Gastrocnemius medialis (tissue), 4 donors: ENCODE measurements around the gene VAMP8. TPM values are rescaled to one million over a fixed set of nuclear protein-coding genes. Genes with fewer than 3 reads are reported as not detected.
"Not testable (repeated sequence)": the region's sequence is repeated elsewhere in the genome, so short reads cannot be mapped to it uniquely, and the experiment has no call there.

Experiments used
- ATAC-seq, 2 donors: fragments of 150-250 bp; one replicate each; pipeline ENCODE4 v1.9.1; 2016
- DNase-seq, 2 donors: peaks; one replicate each; pipeline ENCODE4 v3.0.0-alpha.2; 2019
- H3K27ac ChIP-seq, 4 donors: fragments of 200-600 bp; sonication (generic); 1 replicate in 1 of 4; 2 replicates in 3 of 4; pipeline ENCODE4 v1.5.1; 2016 to 2018; ENCODE audit warnings: mild to moderate bottlenecking in 2 of 4, moderate library complexity in 1 of 4
- H3K27me3 ChIP-seq, 3 donors: fragments of 200-600 bp; sonication (generic) in 2 of 3; 1 replicate in 1 of 3; 2 replicates in 2 of 3; pipeline versions ENCODE4 v1.5.1 to v1.6.0; 2016 to 2019; ENCODE audit warnings: mild to moderate bottlenecking in 1 of 3, moderate library complexity in 1 of 3
- H3K36me3 ChIP-seq, 2 donors: fragments of 200-600 bp; sonication (generic) in 1 of 2; one replicate each; pipeline ENCODE4 v1.5.1; 2017 to 2018
- H3K4me1 ChIP-seq, 2 donors: fragments of 200-600 bp; sonication (generic) in 1 of 2; one replicate each; pipeline ENCODE4 v1.5.1; 2016 to 2017; ENCODE audit warnings: mild to moderate bottlenecking in 2 of 2
- H3K4me3 ChIP-seq, 4 donors: fragments of 200-600 bp; sonication (generic) in 3 of 4; 1 replicate in 1 of 4; 2 replicates in 3 of 4; pipeline ENCODE4 v1.5.1; 2016 to 2019; ENCODE audit warnings: mild to moderate bottlenecking in 2 of 4
- H3K9me3 ChIP-seq, 3 donors: fragments of 200-600 bp; sonication (generic) in 2 of 3; 1 replicate in 1 of 3; 2 replicates in 2 of 3; pipeline ENCODE4 v1.5.1; 2016 to 2019
- CTCF ChIP-seq, 5 experiments: fragments of 450-650 bp in 3 of 5; fragments of 200-600 bp in 2 of 5; sonication (generic) in 2 of 5; IDR thresholded peaks in 4 of 5; conservative IDR thresholded peaks in 1 of 5; 1 replicate in 4 of 5; 2 replicates in 1 of 5; pipeline ENCODE4 v1.5.1; 2016 to 2019; ENCODE audit warnings: antibody characterized with exemption in 5 of 5, mild to moderate bottlenecking in 3 of 5, moderate library complexity in 3 of 5
- POLR2A ChIP-seq, 2 donors: fragments of 450-650 bp; IDR thresholded peaks; one replicate each; pipeline ENCODE4 v1.6.1; 2017; ENCODE audit warnings: antibody characterized with exemption in 2 of 2, mild to moderate bottlenecking in 2 of 2, moderate library complexity in 2 of 2
- in situ Hi-C, 4 donors: fragments of 200-750 bp; cut with MboI; loops; one replicate each; pipeline versions ENCODE4 v1.15.0 to v1.8.0; 2017; ENCODE audit warnings: low sequenced_read_pairs in 4 of 4
- intact Hi-C: fragments of 100-400 bp; cut with DNase I; formaldehyde crosslinking; loops from one replicate; pipeline ENCODE4 v1.15.1; 2023; ENCODE audit warnings: low total_unique reads
- total RNA-seq, 4 donors: library from RNA; depleted of rRNA; stranded (reverse); fragments of >200 nt; gene quantifications; one replicate each; pipeline versions ENCODE4 v1.1.0 to v1.2.3, GENCODE V29; 2016

Gene VAMP8
- total RNA-seq, 4 donors from 2014 or later, result 5.3 to 12.1 (median 7.1) TPM

GRCh38 chr2:85611217-85611704, 33.9 kb downstream of the VAMP8 start:
- no peak for DNase-seq
- intact Hi-C loops, result no loop called here

DNA sequence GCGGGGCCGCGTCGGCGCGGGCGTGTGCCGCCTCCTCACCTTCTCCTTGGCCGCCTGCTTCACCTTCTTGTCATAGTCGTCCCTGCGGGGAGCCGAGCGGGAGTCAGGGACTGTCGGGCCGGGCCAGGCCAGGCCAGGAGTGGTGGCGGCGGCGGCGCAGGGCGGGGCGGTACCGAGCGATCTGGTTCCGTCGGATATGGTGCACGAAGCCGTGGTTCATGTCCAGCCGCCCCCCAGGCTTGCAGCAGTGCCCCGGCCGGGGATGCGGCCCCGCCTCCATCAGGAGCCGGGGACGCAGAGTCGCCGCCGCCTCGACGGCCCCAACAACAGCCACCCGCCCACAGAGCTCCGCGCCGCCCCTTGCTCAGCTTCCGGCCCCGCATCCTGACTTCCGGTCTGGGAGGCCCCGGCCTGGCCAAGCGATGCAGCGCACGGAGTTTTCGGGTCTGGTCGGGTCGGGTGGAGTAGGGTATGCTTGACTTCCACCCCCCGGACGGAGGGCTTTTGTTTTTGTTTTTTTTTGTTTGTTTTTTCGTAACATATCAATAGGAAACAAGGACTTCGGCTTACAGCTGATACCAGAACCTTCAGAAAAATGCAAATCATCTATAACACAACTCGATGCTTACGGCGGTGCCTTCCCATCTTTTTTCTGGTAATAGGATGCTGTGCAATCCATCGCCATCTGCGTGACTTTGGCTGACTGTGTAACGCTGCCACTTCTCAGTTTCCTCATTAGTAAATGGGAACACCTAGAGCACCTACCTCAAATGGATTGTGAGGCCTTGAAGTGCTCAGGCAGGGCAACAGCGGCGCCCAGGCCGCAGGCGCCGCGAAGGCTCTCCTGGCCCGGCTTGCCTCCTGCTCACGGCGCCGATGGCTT, 34.6 kb downstream of the VAMP8 start, which contains the start of gene C2orf68:
Gene C2orf68 (minus strand): TSS at position 362 of the 883 bp plus-strand sequence. CDS start 82 bp downstream, at position 280.
- peaks cover 54 to 57% of the 10 kb centered on the region in 2 donors for H3K4me1 ChIP-seq

More at GRCh38 chr2:85611217-85611704, 33.9 kb downstream of the VAMP8 start:
- Histone ChIP-seq H3K36me3 (peaks cover 0 to 6% of the 10 kb centered on the region in 2 donors), H3K27me3 (no peaks in the 10 kb centered on the region), H3K9me3 (no peaks in the 10 kb centered on the region), H3K4me1 (peaks cover 57 to 60% of the 10 kb centered on the region in 2 donors), H3K27ac (peak overlapping the region; percentile 95 to 99 (median 99)), H3K4me3 (peak overlapping the region; percentile 65 to 89 (median 79))
- TF ChIP-seq CTCF (IDR thresholded peaks at IDR 0.05 in 4 of 5, conservative IDR thresholded peaks at IDR 0.05 in 1 of 5) (no peak), POLR2A (IDR thresholded peaks at IDR 0.05) (no peak)
- in situ Hi-C loops, result no loop called here
- no peak for ATAC-seq

DNA sequence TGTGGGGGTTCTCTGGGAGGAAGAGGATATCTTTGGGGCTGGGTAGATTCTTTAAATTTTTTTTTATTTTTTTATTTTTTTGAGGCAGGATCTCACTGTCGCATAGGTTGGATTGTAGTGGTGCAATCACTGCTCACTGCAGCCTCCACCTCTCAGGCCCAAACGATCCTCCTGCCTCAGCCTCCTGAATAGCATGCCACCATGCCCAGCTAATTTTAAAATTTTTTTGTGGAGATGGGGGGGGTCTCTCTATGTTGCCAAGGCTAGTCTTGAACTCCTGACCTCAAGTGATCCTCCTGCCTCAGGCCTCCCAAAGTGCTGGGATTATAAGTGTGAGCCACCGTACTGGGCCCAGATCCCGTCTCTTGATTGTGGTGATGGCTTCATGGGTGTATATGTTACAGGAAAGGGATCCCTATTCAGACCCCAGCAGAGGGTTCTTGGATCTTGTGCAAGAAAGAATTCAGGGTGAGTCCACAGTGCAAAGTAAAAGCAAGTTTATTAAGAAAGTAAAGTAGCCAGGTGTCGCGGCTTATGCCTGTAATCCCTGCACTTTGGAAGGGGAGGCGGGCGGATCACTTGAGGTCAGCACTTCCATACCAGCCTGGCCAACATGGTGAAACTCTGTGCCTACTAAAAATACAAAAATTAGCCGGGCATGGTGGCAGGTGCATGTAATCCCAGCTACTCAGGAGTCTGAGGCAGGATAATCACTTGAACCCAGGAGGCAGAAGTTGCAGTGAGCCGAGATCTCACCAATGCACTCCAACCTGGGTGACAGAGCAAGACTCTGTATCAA, 36.5 kb downstream of the VAMP8 start:
- DNase-seq, result peak in 1 of 2 donors; percentile 71
- H3K4me1 ChIP-seq, result peaks cover 49 to 54% of the 10 kb centered on the region in 2 donors
- H3K27ac ChIP-seq, result peak overlapping the region; percentile 95 to 99 (median 99)
- peaks cover 0 to 3% of the 10 kb centered on the region in 2 donors for H3K36me3 ChIP-seq
- no peak for ATAC-seq
- H3K27me3 ChIP-seq, result no peaks in the 10 kb centered on the region
- H3K4me3 ChIP-seq, result no peak overlapping the region
- TF ChIP-seq POLR2A (IDR thresholded peaks at IDR 0.05) (no peak), CTCF (IDR thresholded peaks at IDR 0.05 in 4 of 5, conservative IDR thresholded peaks at IDR 0.05 in 1 of 5) (no peak)
- intact Hi-C loops (no loop called here), in situ Hi-C loops (no loop called here)
- H3K9me3 ChIP-seq, result no peaks in the 10 kb centered on the region

More for the DNA sequence above, 34.6 kb downstream of the VAMP8 start, which contains the start of gene C2orf68:
- Histone ChIP-seq H3K36me3 (peaks cover 0 to 6% of the 10 kb centered on the region in 2 donors), H3K27me3 (no peaks in the 10 kb centered on the region), H3K4me3 (peak within 1 kb of the TSS; percentile 65 to 89 (median 79)), H3K9me3 (no peaks in the 10 kb centered on the region), H3K27ac (peak within 1 kb of the TSS; percentile 95 to 99 (median 99))
- ATAC-seq (peak; percentile 64 to 66), DNase-seq (peak; percentile 87 to 91)
- no peak for TF ChIP-seq CTCF (IDR thresholded peaks at IDR 0.05 in 4 of 5, conservative IDR thresholded peaks at IDR 0.05 in 1 of 5)
- peak; percentile 86 to 90 for TF ChIP-seq POLR2A (IDR thresholded peaks at IDR 0.05)
- in situ Hi-C loops (no loop called here), intact Hi-C loops (no loop called here)

DNA sequence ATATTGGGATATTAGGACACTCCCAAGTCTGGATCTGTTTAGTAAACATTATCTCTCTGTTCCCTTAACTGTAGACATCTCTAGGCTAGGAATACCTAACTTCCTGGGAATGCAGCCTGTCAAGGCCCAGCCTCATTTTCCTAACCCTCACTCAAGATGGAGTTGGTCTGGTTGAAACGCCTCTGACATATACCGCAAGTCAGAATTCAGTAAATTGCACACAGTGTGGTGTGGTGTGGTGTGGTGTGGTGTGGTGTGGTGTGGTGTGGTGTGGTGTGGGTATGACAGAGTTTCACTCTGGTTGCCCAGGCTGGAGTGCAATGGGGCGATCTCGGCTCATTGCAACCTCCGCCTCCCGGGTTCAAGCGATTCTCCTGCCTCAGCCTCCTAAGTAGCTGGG, 37.4 kb downstream of the VAMP8 start:
- H3K36me3 ChIP-seq, H3K27me3 ChIP-seq, ATAC-seq, in situ Hi-C loops, DNase-seq, H3K9me3 ChIP-seq, H3K4me3 ChIP-seq: not testable (repeated sequence)
- intact Hi-C loops, result loop anchor here (5.0 kb wide), 1 partner anchor 1008 kb away; the partner anchor contains the start of gene RNF103
- Histone ChIP-seq H3K4me1 (peaks cover 41 to 51% of the 10 kb centered on the region in 2 donors), H3K27ac (peak overlapping the region; percentile 95 to 99 (median 99))
